Chondrocyte (in vitro differentiated cells): Measurements from ENCODE around the gene MEGF6. TPM values are rescaled to one million over a fixed set of nuclear protein-coding genes. Genes with fewer than 3 reads are reported as not detected.

Source experiments
- DNase-seq: peaks from one replicate; pipeline ENCODE4 v3.0.0; 2021; ENCODE audit warnings: mixed read lengths, low spot score
- H3K27ac Mint-ChIP-seq: one replicate; pipeline ENCODE4 v1.8.0; 2021; ENCODE audit warnings: mild to moderate bottlenecking, moderate library complexity, mixed read lengths; ENCODE audit not compliant: unreplicated experiment
- H3K27me3 Mint-ChIP-seq: 2 replicates; pipeline ENCODE4 v1.8.0; 2021; ENCODE audit warnings: low read depth, mixed read lengths
- H3K36me3 Mint-ChIP-seq: 2 replicates; pipeline ENCODE4 v1.8.0; 2021; ENCODE audit warnings: low read depth, mixed read lengths
- H3K4me1 Mint-ChIP-seq: 2 replicates; pipeline ENCODE4 v1.8.0; 2021; ENCODE audit warnings: low read depth, mild to moderate bottlenecking, mixed read lengths
- H3K4me3 Mint-ChIP-seq: one replicate; pipeline ENCODE4 v1.8.0; 2021; ENCODE audit warnings: mild to moderate bottlenecking, moderate library complexity, mixed read lengths; ENCODE audit not compliant: unreplicated experiment
- H3K9me3 Mint-ChIP-seq: 2 replicates; pipeline ENCODE4 v1.8.0; 2021; ENCODE audit warnings: low read depth, mixed read lengths
- CTCF ChIP-seq: fragments of 200-600 bp; sonication (generic); IDR thresholded peaks from 2 replicates; pipeline ENCODE4 v1.5.0; 2021; ENCODE audit warnings: antibody characterized with exemption, mild to moderate bottlenecking, moderate library complexity
- total RNA-seq: library from RNA; stranded (reverse); gene quantifications from 3 replicates; pipeline ENCODE4 v1.2.1, GENCODE V29; 2021

The MEGF6 gene
- total RNA-seq, 1 donor from 2014 or later = 328 TPM

DNA sequence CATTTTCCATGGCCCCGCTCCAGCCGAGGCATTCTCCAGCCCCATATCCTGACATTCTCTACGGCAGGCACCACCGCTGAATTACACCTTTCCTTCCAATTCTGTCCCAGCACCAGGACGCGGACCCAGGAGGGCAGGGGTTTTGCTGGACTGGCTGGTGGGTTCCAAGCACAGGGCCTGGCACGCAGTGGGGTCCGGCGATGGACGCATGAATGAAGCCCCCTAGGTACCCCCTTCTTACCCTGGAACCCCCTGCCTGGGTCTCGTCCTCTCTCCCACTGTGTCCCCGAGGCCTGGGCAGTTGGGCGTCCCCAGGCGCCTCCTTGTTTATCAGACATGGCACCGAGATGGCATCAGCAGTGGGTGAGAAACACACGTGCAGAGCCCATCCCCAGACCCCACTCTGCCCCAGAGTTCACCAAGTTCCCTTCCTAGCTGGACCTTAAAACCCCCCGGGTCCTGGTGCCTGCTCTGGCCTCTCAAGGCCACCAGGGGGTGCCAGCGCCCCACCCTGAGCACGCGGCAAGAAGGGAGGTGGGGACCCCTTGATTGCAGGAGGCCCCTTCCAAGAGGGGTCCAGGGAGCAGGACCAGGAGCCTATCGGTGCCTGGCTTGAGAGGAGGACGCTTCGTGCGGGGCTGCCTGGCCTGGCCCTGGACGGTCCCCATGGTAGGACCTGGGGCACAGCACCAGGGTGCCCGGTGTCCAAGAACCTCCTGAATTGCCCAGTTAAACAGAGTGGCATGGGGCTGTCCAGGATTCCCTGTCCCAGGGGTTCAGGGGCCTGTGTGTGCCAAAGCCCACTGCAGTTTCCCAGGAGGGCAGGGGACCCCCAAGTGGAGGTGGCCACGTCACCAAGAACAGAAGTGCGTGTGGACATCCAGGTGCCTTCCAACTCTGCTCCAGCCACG lies 46.1 kb downstream of the MEGF6 start:
- H3K4me1 Mint-ChIP-seq = no peaks in the 10 kb centered on the region
- peaks cover 8% of the 10 kb centered on the region for H3K27me3 Mint-ChIP-seq
- H3K4me3 Mint-ChIP-seq = no peak overlapping the region
- no peak overlapping the region for H3K27ac Mint-ChIP-seq
- TF ChIP-seq CTCF = peak; percentile 97
- no peaks in the 10 kb centered on the region for H3K36me3 Mint-ChIP-seq
- H3K9me3 Mint-ChIP-seq = no peaks in the 10 kb centered on the region
- DNase-seq = no peak

DNA sequence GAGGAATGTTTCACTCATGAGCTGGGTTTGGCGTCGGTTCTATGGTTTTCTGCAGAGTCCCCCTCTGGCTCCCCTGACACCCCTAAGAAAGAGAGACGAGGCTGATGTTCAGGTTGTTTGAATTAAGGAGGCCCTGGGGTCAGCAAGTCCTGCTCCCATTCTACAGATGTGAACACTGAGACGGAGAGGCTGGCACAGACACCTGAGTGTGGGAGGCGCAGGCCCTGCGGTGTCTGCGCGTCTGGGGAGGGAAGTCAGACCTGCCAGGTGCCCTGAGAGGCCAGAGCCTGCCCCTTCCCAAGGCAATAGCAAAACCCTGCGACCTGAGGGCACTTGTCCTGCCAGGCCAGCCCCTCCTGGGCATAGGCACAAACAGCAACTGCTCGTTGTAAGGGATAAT lies 47.7 kb downstream of the MEGF6 start:
- H3K9me3 Mint-ChIP-seq = no peaks in the 10 kb centered on the region
- H3K27ac Mint-ChIP-seq = no peak overlapping the region
- no peak for DNase-seq
- no peak overlapping the region for H3K4me3 Mint-ChIP-seq
- TF ChIP-seq CTCF = no peak
- H3K4me1 Mint-ChIP-seq = no peaks in the 10 kb centered on the region
- H3K27me3 Mint-ChIP-seq = peaks cover 8% of the 10 kb centered on the region
- H3K36me3 Mint-ChIP-seq = no peaks in the 10 kb centered on the region

DNA sequence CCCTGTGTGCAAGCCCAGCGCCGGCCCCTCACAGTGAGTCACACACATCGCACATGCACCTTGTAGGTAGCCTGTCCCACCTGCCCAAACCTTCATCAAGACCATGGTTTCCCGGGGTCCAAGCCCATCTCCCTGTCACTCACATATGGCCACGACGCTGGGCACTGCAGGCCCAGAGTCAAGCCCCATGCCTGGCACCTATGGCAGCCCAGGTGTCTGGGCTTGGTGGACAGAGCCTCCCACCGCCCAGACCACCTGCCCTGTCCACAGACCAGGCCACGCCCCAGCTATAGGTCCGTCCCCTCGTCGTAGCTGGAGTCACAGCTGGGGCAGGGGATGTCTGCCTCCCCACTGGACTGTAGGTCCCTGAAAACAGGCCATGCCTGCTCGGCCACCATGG lies 48.2 kb downstream of the MEGF6 start:
- H3K27me3 Mint-ChIP-seq = peaks cover 8% of the 10 kb centered on the region
- DNase-seq = no peak
- H3K9me3 Mint-ChIP-seq = no peaks in the 10 kb centered on the region
- H3K27ac Mint-ChIP-seq = no peak overlapping the region
- no peaks in the 10 kb centered on the region for H3K36me3 Mint-ChIP-seq
- TF ChIP-seq CTCF = no peak
- H3K4me1 Mint-ChIP-seq = no peaks in the 10 kb centered on the region
- no peak overlapping the region for H3K4me3 Mint-ChIP-seq

DNA sequence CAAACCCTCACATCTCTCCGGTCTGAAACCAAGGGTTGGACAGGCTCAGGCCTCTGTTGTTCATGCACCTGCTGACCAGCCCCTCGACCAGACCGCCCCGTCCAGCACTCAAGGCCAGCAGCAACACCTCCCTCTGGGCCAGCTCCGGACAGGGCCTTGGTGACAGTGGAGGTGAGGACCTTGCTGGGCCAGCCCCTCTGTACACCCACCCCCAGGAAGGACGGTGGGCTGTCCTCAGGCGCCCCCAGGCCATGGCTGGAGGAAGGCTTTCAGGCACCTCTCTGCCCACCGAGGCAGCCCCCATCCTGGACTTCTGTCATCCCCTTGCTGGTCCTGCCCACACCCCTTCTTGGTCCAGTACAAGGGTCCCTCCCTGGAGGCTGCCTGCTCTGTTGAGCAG lies 48.6 kb downstream of the MEGF6 start:
- H3K9me3 Mint-ChIP-seq = no peaks in the 10 kb centered on the region
- H3K27me3 Mint-ChIP-seq = peaks cover 8% of the 10 kb centered on the region
- no peak for TF ChIP-seq CTCF
- DNase-seq = no peak
- no peaks in the 10 kb centered on the region for H3K4me1 Mint-ChIP-seq
- no peaks in the 10 kb centered on the region for H3K36me3 Mint-ChIP-seq
- H3K27ac Mint-ChIP-seq = no peak overlapping the region
- no peak overlapping the region for H3K4me3 Mint-ChIP-seq

DNA sequence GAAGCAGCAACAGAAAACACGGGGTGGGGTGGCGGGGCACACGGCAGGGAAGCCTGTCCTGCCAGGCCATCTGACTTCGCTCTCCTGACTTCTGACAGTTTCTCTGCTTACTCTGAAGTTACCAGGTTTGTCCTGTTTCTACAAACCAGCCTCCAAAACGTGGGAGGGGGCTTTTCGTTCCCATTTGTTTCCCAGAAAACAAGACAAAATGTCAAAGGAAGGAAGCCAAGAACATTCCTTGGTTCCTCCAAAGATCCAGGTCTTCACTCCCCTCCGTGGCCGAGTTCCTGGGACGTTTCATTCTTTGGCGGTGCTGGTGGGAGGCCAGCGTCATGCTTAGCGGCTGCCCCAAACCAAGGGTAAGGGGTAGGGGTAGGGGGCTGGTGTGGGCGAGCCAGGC lies 49.6 kb downstream of the MEGF6 start:
- no peak for DNase-seq
- no peaks in the 10 kb centered on the region for H3K9me3 Mint-ChIP-seq
- peaks cover 8% of the 10 kb centered on the region for H3K27me3 Mint-ChIP-seq
- no peak overlapping the region for H3K4me3 Mint-ChIP-seq
- no peak overlapping the region for H3K27ac Mint-ChIP-seq
- no peak for TF ChIP-seq CTCF
- no peaks in the 10 kb centered on the region for H3K36me3 Mint-ChIP-seq
- peaks cover 3% of the 10 kb centered on the region for H3K4me1 Mint-ChIP-seq
